Adrenal gland (tissue), 12 donors: ENCODE data around the gene PRAME. TPM values are rescaled to one million over a fixed set of nuclear protein-coding genes. Genes with fewer than 3 reads are reported as not detected.

ENCODE experiments used
- DNase-seq, 7 donors: peaks; one replicate each; pipeline ENCODE4 v3.0.0-alpha.2; 2019 to 2020
- H3K27ac ChIP-seq, 5 donors: fragments of 200-600 bp; sonication (generic) in 4 of 5; 1 replicate in 3 of 5; 2 replicates in 2 of 5; pipeline versions ENCODE4 v1.5.1 to v1.8.0; 2016 to 2020; ENCODE audit warnings: mild to moderate bottlenecking in 1 of 5
- H3K27me3 ChIP-seq: fragments of 200-600 bp; 2 replicates; pipeline ENCODE4 v1.8.0; 2021
- H3K36me3 ChIP-seq, 2 donors: fragments of 200-600 bp; replicated peaks in 1 of 2; 1 replicate in 1 of 2; 2 replicates in 1 of 2; pipeline versions ENCODE4 v1.5.1 to v1.8.0; 2018 to 2022
- H3K4me1 ChIP-seq, 2 donors: fragments of 200-600 bp; replicated peaks in 1 of 2; 1 replicate in 1 of 2; 2 replicates in 1 of 2; pipeline versions ENCODE4 v1.5.1 to v1.8.0; 2018 to 2021
- H3K4me3 ChIP-seq, 4 donors: fragments of 200-600 bp; sonication (generic) in 3 of 4; one replicate each; pipeline ENCODE4 v1.5.1; 2016 to 2018
- H3K9me3 ChIP-seq, 3 donors: fragments of 200-600 bp; sonication (generic) in 1 of 3; replicated peaks in 1 of 3; 1 replicate in 2 of 3; 2 replicates in 1 of 3; pipeline versions ENCODE4 v1.5.1 to v1.8.0; 2016 to 2021
- POLR2A ChIP-seq, 2 donors: fragments of 450-650 bp; IDR thresholded peaks; one replicate each; pipeline ENCODE4 v1.6.1; 2017; ENCODE audit warnings: antibody characterized with exemption in 2 of 2, mild to moderate bottlenecking in 2 of 2, moderate library complexity in 1 of 2
- WGBS, 4 donors: extraction: QIAGEN DNeasy Blood & Tissue Kit in 2 of 4; methylation state at CpG; one replicate each; pipeline versions ENCODE4 v1.1.5 to v1.1.7; 2013 to 2017; 5-methylcytosine and 5-hydroxymethylcytosine counted together
- intact Hi-C, 2 donors: fragments of 100-400 bp; cut with DNase I; formaldehyde crosslinking; loops; one replicate each; pipeline versions ENCODE4 v1.14.1 to v1.15.0; 2022 to 2023
- polyA plus RNA-seq, 3 donors: library from polyadenylated mRNA; stranded (reverse); fragments of 200-250 nt in 2 of 3; fragments of 350-450 nt in 1 of 3; fragmentation: Illumina TruSeq in 1 of 3; extraction: RNeasy Lipid Tissue Mini Kit (QIAGEN cat#74804) in 1 of 3; gene quantifications; one replicate each; pipeline ENCODE4 v1.2.3, GENCODE V29; 2013 to 2014
- total RNA-seq, 9 donors: library from RNA; depleted of rRNA in 4 of 9; stranded (reverse); fragments of >200 nt in 4 of 9; fragments of 120-200 nt in 1 of 9; fragmentation: NEBNext Ultra II Directional in 1 of 9; extraction: Animal tissue kit (Norgen Biotek cat#: 25700) in 1 of 9; gene quantifications; one replicate each; pipeline versions ENCODE4 v1.1.0 to v1.2.4, GENCODE V29; 2013 to 2023
- TF ChIP-seq, protein P1 (sequence below), 6 experiments: fragments of 450-650 bp in 4 of 6; fragments of 200-600 bp in 2 of 6; sonication (generic) in 1 of 6; IDR thresholded peaks; 1 replicate in 5 of 6; 2 replicates in 1 of 6; pipeline versions ENCODE4 v1.5.1 to v1.8.0; 2016 to 2021; ENCODE audit warnings: antibody characterized with exemption in 6 of 6, mild to moderate bottlenecking in 2 of 6, moderate library complexity in 1 of 6
- donor health status: healthy with polysubstance abuse.
- donor health status: Bipolar disorder and iron deficiency.
- donor health status: DM: yes; HTN: yes; CAD: no.
- donor health status: DM: no; HTN: no; CAD: no.
- donor health status: DM: no; HTN: no; CAD: no.
- donor health status: DM: yes; HTN: yes; CAD: no.

Gene PRAME
- total and polyA plus RNA-seq, 12 donors = 0.78 to 11.6 (median 3.5) TPM

- WGBS, 4 donors = 87 to 95% (median 91%) methylated on average over 6 to 7 of the region's 7 CpGs
- intact Hi-C loops = loop anchor here in 1 of 2 donors (10.0 kb wide), 1 partner anchor 115 kb away; no protein-coding TSS in a partner anchor
- no peaks in the 10 kb centered on the region for H3K36me3 ChIP-seq
- H3K27me3 ChIP-seq = no peaks in the 10 kb centered on the region
- no peak overlapping the region for H3K4me3 ChIP-seq
- no peaks in the 10 kb centered on the region for H3K4me1 ChIP-seq
- no peak overlapping the region for H3K27ac ChIP-seq
- no peak for DNase-seq
- no peaks in the 10 kb centered on the region for H3K9me3 ChIP-seq
- no peak for TF ChIP-seq POLR2A (IDR thresholded peaks at IDR 0.05)
- TF ChIP-seq, protein P1, sequence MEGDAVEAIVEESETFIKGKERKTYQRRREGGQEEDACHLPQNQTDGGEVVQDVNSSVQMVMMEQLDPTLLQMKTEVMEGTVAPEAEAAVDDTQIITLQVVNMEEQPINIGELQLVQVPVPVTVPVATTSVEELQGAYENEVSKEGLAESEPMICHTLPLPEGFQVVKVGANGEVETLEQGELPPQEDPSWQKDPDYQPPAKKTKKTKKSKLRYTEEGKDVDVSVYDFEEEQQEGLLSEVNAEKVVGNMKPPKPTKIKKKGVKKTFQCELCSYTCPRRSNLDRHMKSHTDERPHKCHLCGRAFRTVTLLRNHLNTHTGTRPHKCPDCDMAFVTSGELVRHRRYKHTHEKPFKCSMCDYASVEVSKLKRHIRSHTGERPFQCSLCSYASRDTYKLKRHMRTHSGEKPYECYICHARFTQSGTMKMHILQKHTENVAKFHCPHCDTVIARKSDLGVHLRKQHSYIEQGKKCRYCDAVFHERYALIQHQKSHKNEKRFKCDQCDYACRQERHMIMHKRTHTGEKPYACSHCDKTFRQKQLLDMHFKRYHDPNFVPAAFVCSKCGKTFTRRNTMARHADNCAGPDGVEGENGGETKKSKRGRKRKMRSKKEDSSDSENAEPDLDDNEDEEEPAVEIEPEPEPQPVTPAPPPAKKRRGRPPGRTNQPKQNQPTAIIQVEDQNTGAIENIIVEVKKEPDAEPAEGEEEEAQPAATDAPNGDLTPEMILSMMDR (IDR thresholded peaks at IDR 0.05) = no peak
These were observed 21.0 kb upstream of the PRAME start for GRCh38 chr22:22579869-22580604.

DNA sequence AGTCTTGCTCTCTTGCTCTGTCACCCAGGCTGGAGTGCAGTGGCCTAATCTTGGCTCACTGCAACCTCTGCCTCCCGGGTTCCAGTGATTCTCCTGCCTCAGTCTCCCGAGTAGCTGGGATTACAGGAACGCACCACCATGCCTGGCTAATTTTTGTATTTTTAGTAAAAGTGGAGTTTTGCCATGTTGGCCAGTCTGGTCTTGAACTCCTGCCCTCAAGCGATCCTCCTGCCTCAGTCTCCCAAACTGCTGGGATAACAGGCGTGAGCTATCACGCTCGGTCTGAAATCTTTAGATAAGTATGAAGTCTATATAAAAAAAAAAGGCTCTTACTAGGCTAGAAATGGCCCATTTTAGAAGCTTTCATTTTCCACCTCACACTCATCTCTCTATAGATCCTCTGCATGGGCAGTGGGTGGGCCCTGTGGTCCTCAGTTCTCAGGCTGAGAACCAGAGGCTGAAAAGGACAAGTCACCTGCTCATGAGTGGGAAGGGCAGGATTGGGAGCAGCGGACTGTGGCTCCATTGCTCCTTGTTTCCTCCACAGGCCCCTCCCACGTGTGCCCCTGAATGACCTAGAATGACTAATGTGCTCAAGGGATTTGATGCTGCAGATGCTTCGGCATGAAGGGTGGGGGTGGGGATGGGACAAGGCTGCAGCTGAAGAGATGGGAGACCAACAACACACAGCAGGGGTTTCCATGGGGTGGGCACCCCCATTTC, 19.8 kb upstream of the PRAME start:
- no peak overlapping the region for H3K4me3 ChIP-seq
- peaks cover under 1% of the 10 kb centered on the region for H3K27me3 ChIP-seq
- DNase-seq = peak in 5 of 7 donors; percentile 23 to 45 (median 37)
- H3K9me3 ChIP-seq = no peaks in the 10 kb centered on the region
- H3K4me1 ChIP-seq = no peaks in the 10 kb centered on the region
- no peaks in the 10 kb centered on the region for H3K36me3 ChIP-seq
- intact Hi-C loops = loop anchor here in 1 of 2 donors (10.0 kb wide), 1 partner anchor 114 kb away; no protein-coding TSS in a partner anchor
- TF ChIP-seq POLR2A (IDR thresholded peaks at IDR 0.05) = no peak
- TF ChIP-seq, protein P1 (IDR thresholded peaks at IDR 0.05) = no peak
- no peak overlapping the region for H3K27ac ChIP-seq
- WGBS, 4 donors = 67 to 76% (median 70%) methylated on average over 10 of the region's 10 CpGs

DNA sequence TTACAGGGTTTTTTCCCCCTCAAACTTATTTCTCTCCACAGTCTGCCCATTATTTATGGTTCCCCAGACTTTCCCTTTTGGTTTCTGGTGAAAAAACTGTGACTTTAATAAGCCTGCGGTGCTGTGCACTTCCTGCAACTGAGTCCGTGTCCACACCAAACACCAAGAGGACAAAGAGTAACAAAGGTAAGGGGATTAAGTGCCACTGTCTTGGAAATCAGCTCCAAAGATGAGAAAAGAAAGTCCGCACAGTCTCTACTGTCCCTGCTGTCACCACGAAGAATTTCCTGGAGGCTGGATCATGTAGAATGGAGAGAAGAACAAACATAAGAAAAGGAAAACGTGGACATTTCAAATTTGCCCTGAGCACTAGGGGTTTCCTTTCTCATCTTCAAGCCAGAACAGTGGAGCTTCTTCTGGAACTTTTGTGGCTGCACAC, 17.9 kb upstream of the PRAME start:
- Histone ChIP-seq H3K9me3 (no peaks in the 10 kb centered on the region), H3K4me1 (no peaks in the 10 kb centered on the region), H3K27me3 (peaks cover 7% of the 10 kb centered on the region), H3K36me3 (no peaks in the 10 kb centered on the region), H3K4me3 (no peak overlapping the region), H3K27ac (no peak overlapping the region)
- WGBS, 4 donors = 80 to 83% (median 80%) methylated on average over 5 of the region's 5 CpGs
- no peak for TF ChIP-seq POLR2A (IDR thresholded peaks at IDR 0.05)
- TF ChIP-seq, protein P1 (IDR thresholded peaks at IDR 0.05) = no peak
- no peak for DNase-seq
- intact Hi-C loops = loop anchor here in 1 of 2 donors (10.0 kb wide), 1 partner anchor 112 kb away; no protein-coding TSS in a partner anchor

DNA sequence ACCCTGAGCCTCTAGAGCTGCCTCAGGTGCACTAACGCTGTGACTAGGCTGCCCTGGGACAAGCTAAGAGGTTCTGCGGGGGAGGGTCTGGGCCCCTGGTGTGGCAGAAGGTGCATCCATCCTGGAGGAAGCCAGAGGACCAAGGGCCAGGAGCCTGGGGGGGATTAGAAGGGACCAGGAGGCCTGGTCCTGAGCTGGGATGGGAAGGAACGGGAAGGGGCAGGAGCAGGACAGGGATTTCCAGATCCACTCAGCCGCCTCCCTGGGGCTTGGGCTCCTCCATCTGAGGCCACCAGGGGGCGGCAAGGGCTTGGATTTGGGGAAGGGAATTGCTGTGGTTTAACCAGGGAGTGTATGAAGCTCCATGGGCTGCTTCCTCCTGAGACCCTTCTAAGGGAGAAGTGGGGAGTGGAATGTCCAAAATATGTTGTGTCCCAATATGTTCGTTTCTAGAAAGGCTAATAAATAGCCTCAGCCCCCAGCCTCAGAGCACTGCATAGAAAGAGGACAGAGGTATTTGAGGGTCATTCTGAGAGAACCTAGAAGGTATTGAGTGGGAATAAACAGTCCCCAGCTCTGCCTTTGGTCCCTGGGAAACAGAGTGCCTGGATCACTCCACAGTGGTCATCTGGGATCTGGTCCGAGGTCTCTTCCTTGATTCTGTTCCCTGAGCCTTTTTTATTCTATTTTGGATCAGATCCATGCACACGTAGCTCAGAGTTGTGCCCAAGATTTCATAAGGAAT, 17.4 kb upstream of the PRAME start:
- intact Hi-C loops = loop anchor here in 1 of 2 donors (10.0 kb wide), 1 partner anchor 112 kb away; no protein-coding TSS in a partner anchor
- Histone ChIP-seq H3K4me1 (no peaks in the 10 kb centered on the region), H3K36me3 (no peaks in the 10 kb centered on the region), H3K27ac (no peak overlapping the region), H3K27me3 (peaks cover 7% of the 10 kb centered on the region), H3K9me3 (no peaks in the 10 kb centered on the region), H3K4me3 (no peak overlapping the region)
- WGBS, 4 donors = 35 to 42% (median 39%) methylated on average over 8 of the region's 8 CpGs
- TF ChIP-seq, protein P1 (IDR thresholded peaks at IDR 0.05) = peak; percentile 35 to 66 (median 58)
- no peak for TF ChIP-seq POLR2A (IDR thresholded peaks at IDR 0.05)
- DNase-seq = peak; percentile 59 to 67 (median 64)
